ENCODE data around the gene CAPN8.

The CAPN8 gene

GRCh38 chr1:223540485-223541106 lies 124.9 kb downstream of the CAPN8 start:
- no peaks in the 10 kb centered on the region for H4K20me1 ChIP-seq (ENCODE audit: control insufficient read depth, insufficient read depth, low read depth, low read length)
- H3K27me3 ChIP-seq (ENCODE audit: control insufficient read depth, low read length) = peaks cover 5% of the 10 kb centered on the region
- H3K79me2 ChIP-seq (ENCODE audit: control insufficient read depth, low read length) = no peaks in the 10 kb centered on the region
- H3K4me1 ChIP-seq (ENCODE audit: control insufficient read depth, low read length) = no peaks in the 10 kb centered on the region
- no peaks in the 10 kb centered on the region for H3K36me3 ChIP-seq (ENCODE audit: control insufficient read depth, low read length)
- no peak overlapping the region for H3K4me3 ChIP-seq (ENCODE audit: low read length)
- H3K4me2 ChIP-seq (ENCODE audit: low read length) = no peak overlapping the region
- H3K9me2 ChIP-seq (replicated peaks; ENCODE audit: control insufficient read depth, low read length) = no peaks in the 10 kb centered on the region
- no peak overlapping the region for H3K27ac ChIP-seq (ENCODE audit: low read depth, low read length)
- no peaks in the 10 kb centered on the region for H3F3A ChIP-seq (ENCODE audit: control insufficient read depth, insufficient read depth)
- no peaks in the 10 kb centered on the region for H3K9me3 ChIP-seq (ENCODE audit: control insufficient read depth, insufficient read depth, low read length)
- TF ChIP-seq EZH2phosphoT487 (IDR thresholded peaks at IDR 0.05; ENCODE audit: borderline replicate concordance, low read length) = no peak
- TF ChIP-seq, protein P1, sequence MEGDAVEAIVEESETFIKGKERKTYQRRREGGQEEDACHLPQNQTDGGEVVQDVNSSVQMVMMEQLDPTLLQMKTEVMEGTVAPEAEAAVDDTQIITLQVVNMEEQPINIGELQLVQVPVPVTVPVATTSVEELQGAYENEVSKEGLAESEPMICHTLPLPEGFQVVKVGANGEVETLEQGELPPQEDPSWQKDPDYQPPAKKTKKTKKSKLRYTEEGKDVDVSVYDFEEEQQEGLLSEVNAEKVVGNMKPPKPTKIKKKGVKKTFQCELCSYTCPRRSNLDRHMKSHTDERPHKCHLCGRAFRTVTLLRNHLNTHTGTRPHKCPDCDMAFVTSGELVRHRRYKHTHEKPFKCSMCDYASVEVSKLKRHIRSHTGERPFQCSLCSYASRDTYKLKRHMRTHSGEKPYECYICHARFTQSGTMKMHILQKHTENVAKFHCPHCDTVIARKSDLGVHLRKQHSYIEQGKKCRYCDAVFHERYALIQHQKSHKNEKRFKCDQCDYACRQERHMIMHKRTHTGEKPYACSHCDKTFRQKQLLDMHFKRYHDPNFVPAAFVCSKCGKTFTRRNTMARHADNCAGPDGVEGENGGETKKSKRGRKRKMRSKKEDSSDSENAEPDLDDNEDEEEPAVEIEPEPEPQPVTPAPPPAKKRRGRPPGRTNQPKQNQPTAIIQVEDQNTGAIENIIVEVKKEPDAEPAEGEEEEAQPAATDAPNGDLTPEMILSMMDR (IDR thresholded peaks at IDR 0.05; ENCODE audit: low read depth, low read length, poor library complexity, severe bottlenecking) = no peak

DNA sequence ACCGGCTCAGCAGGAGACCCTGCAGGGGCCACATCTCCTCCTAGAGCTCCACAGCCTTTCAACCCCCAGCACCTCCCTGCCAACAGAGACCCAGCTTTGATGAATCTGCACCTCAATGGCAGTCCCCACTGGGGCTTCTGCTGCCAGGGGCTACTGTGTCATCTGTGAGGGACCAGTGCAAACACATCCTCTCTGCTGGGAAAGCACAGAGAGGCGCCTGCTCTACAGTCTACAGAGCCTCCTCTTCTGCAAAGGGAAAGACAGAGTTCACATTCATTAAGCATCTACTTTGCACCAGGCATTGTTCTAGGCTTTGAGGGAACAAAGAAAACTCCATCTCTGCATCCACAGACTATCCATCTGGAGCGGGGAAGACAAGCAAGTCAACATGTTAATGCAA lies 125.8 kb downstream of the CAPN8 start:
- Histone ChIP-seq H3K9me3 (ENCODE audit: control insufficient read depth, insufficient read depth, low read length) (no peaks in the 10 kb centered on the region), H3K9me2 (replicated peaks; ENCODE audit: control insufficient read depth, low read length) (no peaks in the 10 kb centered on the region), H3K79me2 (ENCODE audit: control insufficient read depth, low read length) (no peaks in the 10 kb centered on the region)

GRCh38 chr1:223538981-223539380 lies 126.5 kb downstream of the CAPN8 start:
- H3K4me1 ChIP-seq (ENCODE audit: control insufficient read depth, low read length) = no peaks in the 10 kb centered on the region
- no peaks in the 10 kb centered on the region for H3K79me2 ChIP-seq (ENCODE audit: control insufficient read depth, low read length)
- no peak overlapping the region for H3K4me2 ChIP-seq (ENCODE audit: low read length)
- H3F3A ChIP-seq (ENCODE audit: control insufficient read depth, insufficient read depth) = no peaks in the 10 kb centered on the region
- no peaks in the 10 kb centered on the region for H3K36me3 ChIP-seq (ENCODE audit: control insufficient read depth, low read length)
- H4K20me1 ChIP-seq (ENCODE audit: control insufficient read depth, insufficient read depth, low read depth, low read length) = no peaks in the 10 kb centered on the region
- no peak overlapping the region for H3K27ac ChIP-seq (ENCODE audit: low read depth, low read length)
- H3K9me3 ChIP-seq (ENCODE audit: control insufficient read depth, insufficient read depth, low read length) = no peaks in the 10 kb centered on the region
- no peak overlapping the region for H3K4me3 ChIP-seq (ENCODE audit: low read length)
- H3K27me3 ChIP-seq (ENCODE audit: control insufficient read depth, low read length) = peaks cover 5% of the 10 kb centered on the region
- H3K9me2 ChIP-seq (replicated peaks; ENCODE audit: control insufficient read depth, low read length) = no peaks in the 10 kb centered on the region
- no peak for TF ChIP-seq EZH2phosphoT487 (IDR thresholded peaks at IDR 0.05; ENCODE audit: borderline replicate concordance, low read length)
- TF ChIP-seq, protein P1 (IDR thresholded peaks at IDR 0.05; ENCODE audit: low read depth, low read length, poor library complexity, severe bottlenecking) = no peak

More for the DNA sequence above, 125.8 kb downstream of the CAPN8 start:
- peaks cover 5% of the 10 kb centered on the region for H3K27me3 ChIP-seq (ENCODE audit: control insufficient read depth, low read length)
- no peaks in the 10 kb centered on the region for H3K4me1 ChIP-seq (ENCODE audit: control insufficient read depth, low read length)
- H3K4me2 ChIP-seq (ENCODE audit: low read length) = no peak overlapping the region
- H3K27ac ChIP-seq (ENCODE audit: low read depth, low read length) = no peak overlapping the region
- H3K4me3 ChIP-seq (ENCODE audit: low read length) = no peak overlapping the region
- H3K36me3 ChIP-seq (ENCODE audit: control insufficient read depth, low read length) = no peaks in the 10 kb centered on the region
- H4K20me1 ChIP-seq (ENCODE audit: control insufficient read depth, insufficient read depth, low read depth, low read length) = no peaks in the 10 kb centered on the region
- TF ChIP-seq EZH2phosphoT487 (IDR thresholded peaks at IDR 0.05; ENCODE audit: borderline replicate concordance, low read length) = no peak
- TF ChIP-seq, protein P1 (IDR thresholded peaks at IDR 0.05; ENCODE audit: low read depth, low read length, poor library complexity, severe bottlenecking) = no peak
- no peaks in the 10 kb centered on the region for H3F3A ChIP-seq (ENCODE audit: control insufficient read depth, insufficient read depth)
